Endodermal cell (in vitro differentiated cells): Measurements from ENCODE around the gene SMG7. TPM values are rescaled to one million over a fixed set of nuclear protein-coding genes. Genes with fewer than 3 reads are reported as not detected.
"Not testable (repeated sequence)": the region's sequence is repeated elsewhere in the genome, so short reads cannot be mapped to it uniquely, and the experiment has no call there.

Source experiments
- DNase-seq: peaks from one replicate; pipeline ENCODE4 v3.0.0-alpha.2; 2017
- H3K27ac ChIP-seq: 2 replicates; pipeline ENCODE4 v1.5.1; 2013; ENCODE audit warnings: mild to moderate bottlenecking, low read depth, low read length, moderate library complexity
- H3K27me3 ChIP-seq: 2 replicates; pipeline ENCODE4 v1.6.1; 2013; ENCODE audit warnings: mild to moderate bottlenecking, low read length, moderate library complexity; ENCODE audit not compliant: insufficient read depth, control insufficient read depth, poor library complexity, severe bottlenecking
- H3K36me3 ChIP-seq: 2 replicates; pipeline ENCODE4 v1.7.0; 2013; ENCODE audit warnings: mild to moderate bottlenecking, low read length, moderate library complexity; ENCODE audit not compliant: control insufficient read depth, insufficient read depth
- H3K4me1 ChIP-seq: one replicate; pipeline ENCODE4 v1.7.0; 2013; ENCODE audit warnings: low read length; ENCODE audit not compliant: control insufficient read depth, insufficient read depth
- H3K4me3 ChIP-seq: 2 replicates; pipeline ENCODE4 v1.5.1; 2013; ENCODE audit warnings: mild to moderate bottlenecking, low read length, moderate library complexity
- H3K9ac ChIP-seq: 2 replicates; pipeline ENCODE4 v1.6.1; 2013; ENCODE audit warnings: mild to moderate bottlenecking, low read length, moderate library complexity; ENCODE audit not compliant: poor library complexity, severe bottlenecking; ENCODE audit errors: extremely low read depth
- H3K9me3 ChIP-seq: 2 replicates; pipeline ENCODE4 v1.6.1; 2013; ENCODE audit warnings: mild to moderate bottlenecking, low read length, moderate library complexity; ENCODE audit not compliant: control insufficient read depth
- H3K27ac Mint-ChIP-seq: 2 replicates; pipeline ENCODE4 v1.8.0; 2020; ENCODE audit warnings: mixed read lengths
- H3K27me3 Mint-ChIP-seq: 2 replicates; pipeline ENCODE4 v1.8.0; 2021; ENCODE audit warnings: mild to moderate bottlenecking, mixed read lengths; ENCODE audit not compliant: insufficient read depth
- H3K36me3 Mint-ChIP-seq: 2 replicates; pipeline ENCODE4 v1.8.0; 2020; ENCODE audit warnings: low read depth, mixed read lengths
- H3K4me1 Mint-ChIP-seq: 2 replicates; pipeline ENCODE4 v1.8.0; 2020; ENCODE audit warnings: mixed read lengths
- H3K4me3 Mint-ChIP-seq: 2 replicates; pipeline ENCODE4 v1.8.0; 2020; ENCODE audit warnings: mild to moderate bottlenecking, moderate library complexity, mixed read lengths
- H3K9me3 Mint-ChIP-seq: 2 replicates; pipeline ENCODE4 v1.8.0; 2020; ENCODE audit warnings: mild to moderate bottlenecking, mixed read lengths
- CTCF ChIP-seq: fragments of 200-600 bp; sonication (generic); conservative IDR thresholded peaks from 2 replicates; pipeline ENCODE4 v1.5.0; 2021; ENCODE audit warnings: antibody characterized with exemption, mild to moderate bottlenecking
- WGBS, 2 experiments: methylation state at CpG; one replicate each; pipeline versions ENCODE4 v1.1.5 to v1.1.7; 2013; ENCODE audit warnings: missing lambda C conversion rate in 2 of 2, mixed read lengths in 1 of 2; ENCODE audit not compliant: insufficient coverage in 1 of 2, insufficient read length in 1 of 2; 5-methylcytosine and 5-hydroxymethylcytosine counted together
- long read RNA-seq, 4 experiments: library from polyadenylated mRNA in 2 of 4; library from RNA in 1 of 4; library from capped mRNA in 1 of 4; stranded (forward) in 3 of 4; unstranded in 1 of 4; transcript quantifications; one replicate each; pipeline ENCODE4 v2.0.0, GENCODE V29; 2020 to 2021; ENCODE audit warnings: inconsistent platforms in 1 of 4
- polyA plus RNA-seq, 2 experiments: library from polyadenylated mRNA; stranded (reverse); fragments of 50-300 nt; gene quantifications; one replicate each; pipeline ENCODE4 v1.2.3, GENCODE V29; 2013
- total RNA-seq, 2 donors: library from RNA; stranded (reverse); fragmentation: NEBNext Ultra II Directional in 1 of 2; extraction: Animal tissue kit (Norgen Biotek cat#: 25700) in 1 of 2; gene quantifications; 2 replicates in 1 of 2; 3 replicates in 1 of 2; pipeline ENCODE4 v1.2.1, GENCODE V29; 2021

SMG7 gene
- total RNA-seq: 10 to 100 TPM; 60.5 to 75.9 TPM
- polyA plus RNA-seq (2013, experiment 1 of 2): 55.6 TPM
- polyA plus RNA-seq (2013, experiment 2 of 2): 51.5 TPM
- long read RNA-seq, experiment 1, partial matches to known transcripts: 6 of 18 reads
- long read RNA-seq, experiment 1, other reads (novel, unspliced or antisense): 12 of 18 reads
- long read RNA-seq, experiment 2, full-length matches to known transcripts: 19 of 111 reads
- long read RNA-seq, experiment 2, partial matches to known transcripts: 26 of 111 reads
- long read RNA-seq, experiment 2, other reads (novel, unspliced or antisense): 66 of 111 reads
- long read RNA-seq, experiment 3, full-length matches to known transcripts: 8 of 110 reads
- long read RNA-seq, experiment 3, partial matches to known transcripts: 69 of 110 reads
- long read RNA-seq, experiment 3, other reads (novel, unspliced or antisense): 33 of 110 reads
- long read RNA-seq, experiment 4, partial matches to known transcripts: 21 of 25 reads
- long read RNA-seq, experiment 4, other reads (novel, unspliced or antisense): 4 of 25 reads

- Histone ChIP-seq H3K36me3 (peaks cover 10% of the 10 kb centered on the region), H3K27me3 (no peaks in the 10 kb centered on the region), H3K9ac (peak within 1 kb of the TSS; percentile 96), H3K4me3 (peak within 1 kb of the TSS; percentile 89), H3K9me3 (no peaks in the 10 kb centered on the region), H3K4me1 (peaks cover under 1% of the 10 kb centered on the region), H3K27ac (peak within 1 kb of the TSS; percentile 98)
- WGBS, 2 experiments: 0% methylated on average over 5 to 70 of the region's 70 CpGs
- no peaks in the 10 kb centered on the region for H3K27me3 Mint-ChIP-seq
- no peak for TF ChIP-seq CTCF
- no peak for DNase-seq
- peaks cover 12% of the 10 kb centered on the region for H3K4me1 Mint-ChIP-seq
- H3K9me3 Mint-ChIP-seq: no peaks in the 10 kb centered on the region
- no peaks in the 10 kb centered on the region for H3K36me3 Mint-ChIP-seq
- peak within 1 kb of the TSS; percentile 95 for H3K4me3 Mint-ChIP-seq
- peak within 1 kb of the TSS; percentile 100 for H3K27ac Mint-ChIP-seq
Measured at GRCh38 chr1:183472488-183473216, at the start of gene SMG7. Gene SMG7 (plus strand): TSS chr1:183472499. CDS start chr1:183472621, 122 bp downstream.

GRCh38 chr1:183423541-183423940 lies 48.8 kb upstream of the SMG7 start:
- Histone ChIP-seq H3K27ac (no peak overlapping the region), H3K9ac (no peak overlapping the region), H3K4me3 (no peak overlapping the region), H3K36me3 (no peaks in the 10 kb centered on the region), H3K27me3 (peaks cover 14% of the 10 kb centered on the region), H3K4me1 (no peaks in the 10 kb centered on the region), H3K9me3 (peaks cover 22% of the 10 kb centered on the region)
- 68 to 80% methylated on average over 1 of the region's 1 CpG for WGBS, 2 experiments
- H3K27me3 Mint-ChIP-seq: peaks cover 14% of the 10 kb centered on the region
- no peak overlapping the region for H3K4me3 Mint-ChIP-seq
- no peak for TF ChIP-seq CTCF
- no peak overlapping the region for H3K27ac Mint-ChIP-seq
- H3K36me3 Mint-ChIP-seq: no peaks in the 10 kb centered on the region
- DNase-seq: no peak
- peaks cover 22% of the 10 kb centered on the region for H3K9me3 Mint-ChIP-seq
- no peaks in the 10 kb centered on the region for H3K4me1 Mint-ChIP-seq

GRCh38 chr1:183424691-183425090 lies 47.6 kb upstream of the SMG7 start:
- no peak overlapping the region for H3K27ac ChIP-seq
- no peak overlapping the region for H3K9ac ChIP-seq
- peaks cover 2% of the 10 kb centered on the region for H3K27me3 ChIP-seq
- H3K4me1 ChIP-seq: no peaks in the 10 kb centered on the region
- DNase-seq: no peak
- no peaks in the 10 kb centered on the region for H3K4me1 Mint-ChIP-seq
- H3K27ac Mint-ChIP-seq: no peak overlapping the region
- H3K36me3 ChIP-seq: no peaks in the 10 kb centered on the region
- no peak overlapping the region for H3K4me3 ChIP-seq
- H3K9me3 Mint-ChIP-seq: peaks cover 33% of the 10 kb centered on the region
- H3K4me3 Mint-ChIP-seq: no peak overlapping the region
- H3K36me3 Mint-ChIP-seq: no peaks in the 10 kb centered on the region
- peaks cover 3% of the 10 kb centered on the region for H3K27me3 Mint-ChIP-seq
- no peak for TF ChIP-seq CTCF
- peaks cover 33% of the 10 kb centered on the region for H3K9me3 ChIP-seq

- H3K4me3 ChIP-seq, H3K27ac Mint-ChIP-seq, DNase-seq, H3K4me1 Mint-ChIP-seq, H3K27ac ChIP-seq, H3K9ac ChIP-seq, H3K36me3 Mint-ChIP-seq, H3K27me3 ChIP-seq, H3K4me3 Mint-ChIP-seq, H3K4me1 ChIP-seq, H3K27me3 Mint-ChIP-seq, H3K36me3 ChIP-seq: not testable (repeated sequence)
- H3K9me3 Mint-ChIP-seq: peaks cover 38% of the 10 kb centered on the region
- 52% methylated on average over 2 of the region's 3 CpGs; no CpG with 5 or more reads in 1 of the 2 experiments for WGBS, 2 experiments
- peaks cover 39% of the 10 kb centered on the region for H3K9me3 ChIP-seq
Measured at GRCh38 chr1:183427591-183427990, 44.7 kb upstream of the SMG7 start.
